H1 (cell line): Measurements from ENCODE around the gene TMEM17.

Experiments
- ASH2L ChIP-seq: fragments of 200-600, 300-600 bp; sonication (generic); IDR thresholded peaks from one replicate; pipeline ENCODE4 v1.7.1; 2017; ENCODE audit warnings: low read length
- BCL11A ChIP-seq, 2 experiments: IDR thresholded peaks; one replicate each; pipeline ENCODE4 v1.6.1; 2011; ENCODE audit warnings: low read depth in 2 of 2, low read length in 2 of 2, mild to moderate bottlenecking in 2 of 2
- CEBPB ChIP-seq: IDR thresholded peaks from 2 replicates; pipeline ENCODE4 v1.6.1; 2012; ENCODE audit warnings: low read depth, low read length
- CTCF ChIP-seq, 3 experiments: IDR thresholded peaks; 1 replicate in 2 of 3; 2 replicates in 1 of 3; pipeline versions ENCODE4 v1.5.1 to v1.6.1; 2011; ENCODE audit warnings: low read length in 3 of 3, mild to moderate bottlenecking in 3 of 3, inconsistent platforms in 2 of 3, low read depth in 1 of 3, moderate library complexity in 1 of 3; ENCODE audit not compliant: insufficient read depth in 1 of 3; ENCODE audit errors: control extremely low read depth in 1 of 3
- NANOG ChIP-seq: IDR thresholded peaks from 2 replicates; pipeline ENCODE4 v1.6.1; 2011; ENCODE audit warnings: low read length, low read depth, mild to moderate bottlenecking, inconsistent platforms; ENCODE audit not compliant: insufficient read depth, poor library complexity, severe bottlenecking
- PHF8 ChIP-seq: fragments of 200-600 bp; sonication (generic); conservative IDR thresholded peaks from 2 replicates; pipeline ENCODE4 v1.7.1; 2012; ENCODE audit warnings: low read depth, mild to moderate bottlenecking, inconsistent platforms, low read length, moderate library complexity
- POLR2A ChIP-seq, 2 experiments: IDR thresholded peaks; 1 replicate in 1 of 2; 2 replicates in 1 of 2; pipeline ENCODE4 v1.6.1; 2011; ENCODE audit warnings: low read depth in 2 of 2, low read length in 2 of 2, mild to moderate bottlenecking in 2 of 2; ENCODE audit errors: control extremely low read depth in 1 of 2
- POLR2AphosphoS5 ChIP-seq: IDR thresholded peaks from 2 replicates; pipeline ENCODE4 v1.6.1; 2011; ENCODE audit warnings: low read depth, low read length
- SP1 ChIP-seq: IDR thresholded peaks from 2 replicates; pipeline ENCODE4 v1.6.1; 2011; ENCODE audit warnings: low read depth, low read length
- SP2 ChIP-seq: IDR thresholded peaks from 2 replicates; pipeline ENCODE4 v1.6.1; 2012; ENCODE audit warnings: mild to moderate bottlenecking, low read length, inconsistent platforms
- SRF ChIP-seq: IDR thresholded peaks from 2 replicates; pipeline ENCODE4 v1.6.1; 2011; ENCODE audit warnings: mild to moderate bottlenecking, low read depth, low read length, moderate library complexity
- TAF1 ChIP-seq: IDR thresholded peaks from 2 replicates; pipeline ENCODE4 v1.6.1; 2011; ENCODE audit warnings: mild to moderate bottlenecking, low read depth, low read length
- YY1 ChIP-seq: IDR thresholded peaks from 2 replicates; pipeline ENCODE4 v1.6.1; 2011; ENCODE audit warnings: low read depth, mild to moderate bottlenecking, low read length

DNA sequence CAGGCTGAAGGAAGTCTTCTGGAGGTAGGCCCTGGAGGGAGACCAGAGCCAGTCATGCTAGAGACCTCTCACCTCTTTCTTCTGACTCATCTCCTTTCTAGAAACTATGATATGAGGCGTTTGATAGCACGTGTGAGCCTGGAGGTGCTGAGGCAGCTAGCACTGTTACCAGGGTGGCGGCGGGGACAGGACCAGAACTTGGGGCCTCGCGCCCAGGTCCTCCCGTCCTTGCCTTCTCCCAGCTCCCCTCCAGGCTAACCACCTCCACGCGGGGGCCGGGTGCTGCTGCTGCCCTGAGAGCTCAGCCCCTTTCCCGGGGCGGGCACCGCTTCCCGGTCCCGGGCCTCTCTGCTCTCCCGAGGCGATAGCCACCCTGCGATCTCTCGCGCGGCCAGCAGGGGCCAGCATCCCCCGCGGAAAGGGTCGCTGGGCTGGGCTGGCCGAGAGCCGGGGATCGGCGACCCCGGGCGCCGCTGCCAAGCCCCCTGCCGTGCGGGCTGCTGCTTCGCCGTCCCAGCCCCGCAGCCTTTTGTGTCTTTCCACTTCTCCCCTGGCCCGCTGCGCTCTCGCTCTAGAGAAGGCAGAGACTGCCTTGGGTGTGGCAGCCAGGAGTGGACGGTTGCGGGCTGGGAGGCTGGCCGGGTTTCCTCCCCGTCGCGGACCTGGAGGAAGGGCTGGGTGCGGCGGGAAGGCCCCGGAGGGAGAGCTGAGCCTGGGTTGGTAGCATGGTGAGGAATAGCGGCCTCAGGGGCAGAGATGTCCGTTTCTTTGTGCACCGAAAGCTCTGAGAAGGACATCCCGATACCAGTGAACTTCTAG lies 49.1 kb downstream of the TMEM17 start:
- TF ChIP-seq POLR2AphosphoS5 (no peak), NANOG (no peak), SP1 (no peak), ASH2L (peak; percentile 61), CTCF (IDR thresholded peaks at IDR 0.05; ENCODE audit: control extremely low read depth in 1 of 3, insufficient read depth in 1 of 3, low read depth in 1 of 3, low read length in 3 of 3) (peak; percentile 80 to 91 (median 90)), YY1 (peak; percentile 35; the same call in 1 of the 2 replicates), PHF8 (peak; percentile 40), POLR2A (IDR thresholded peaks at IDR 0.05; ENCODE audit: control extremely low read depth in 1 of 2, low read depth in 2 of 2, low read length in 2 of 2) (peak in 1 of 2 experiments; percentile 37; a peak in 1 of 3 replicates), TAF1 (peak; percentile 53), SP2 (no peak), CEBPB (no peak), SRF (no peak), BCL11A (IDR thresholded peaks at IDR 0.05; ENCODE audit: low read depth in 2 of 2, low read length in 2 of 2) (no peak)
